Karpas-422 (cell line): ENCODE results near the gene MAG. TPM values are rescaled to one million over a fixed set of nuclear protein-coding genes. Genes with fewer than 3 reads are reported as not detected.
A peak's percentile ranks its signal among the peaks of the same experiment; 100 is the strongest.

Experiments
- DNase-seq: peaks from one replicate; pipeline ENCODE4 v3.0.0-alpha.2; 2015
- H2AFZ ChIP-seq: fragments of 200-600 bp; sonication (generic); 2 replicates; pipeline ENCODE4 v1.6.1; 2014; ENCODE audit warnings: antibody characterized with exemption, low read length, mixed read lengths
- H3K27ac ChIP-seq: fragments of 200-600 bp; sonication (generic); 2 replicates; pipeline ENCODE4 v1.5.1; 2014; ENCODE audit warnings: mild to moderate bottlenecking, low read length, moderate library complexity
- H3K27me3 ChIP-seq: fragments of 200-600 bp; sonication (generic); 2 replicates; pipeline ENCODE4 v1.6.1; 2014; ENCODE audit warnings: low read length, mixed read lengths
- H3K36me3 ChIP-seq: fragments of 200-600 bp; sonication (generic); 2 replicates; pipeline ENCODE4 v1.6.1; 2014; ENCODE audit warnings: low read length, mixed read lengths; ENCODE audit not compliant: insufficient read depth
- H3K4me1 ChIP-seq: fragments of 200-600 bp; sonication (generic); 2 replicates; pipeline ENCODE4 v1.6.1; 2014; ENCODE audit warnings: mild to moderate bottlenecking, low read length, mixed read lengths
- H3K4me2 ChIP-seq: fragments of 200-600 bp; sonication (generic); 2 replicates; pipeline ENCODE4 v1.6.1; 2014; ENCODE audit warnings: low read length, low read depth, mild to moderate bottlenecking; ENCODE audit not compliant: poor library complexity, severe bottlenecking
- H3K4me3 ChIP-seq: fragments of 200-600 bp; sonication (generic); 2 replicates; pipeline ENCODE4 v1.5.1; 2014; ENCODE audit warnings: mild to moderate bottlenecking, antibody characterized with exemption, low read length, mixed read lengths
- H3K79me2 ChIP-seq: fragments of 200-600 bp; sonication (generic); 2 replicates; pipeline ENCODE4 v1.6.1; 2014; ENCODE audit warnings: mild to moderate bottlenecking, low read length, mixed read lengths
- H3K9ac ChIP-seq: fragments of 200-600 bp; sonication (generic); 2 replicates; pipeline ENCODE4 v1.6.0; 2014; ENCODE audit warnings: low read length
- H3K9me2 ChIP-seq: fragments of 200-600 bp; sonication (generic), shearing (Covaris generic); replicated peaks from 2 replicates; pipeline ENCODE4 v1.6.0; 2014; ENCODE audit warnings: mild to moderate bottlenecking, low read length, moderate library complexity; ENCODE audit not compliant: insufficient read depth
- H3K9me3 ChIP-seq: fragments of 300-700, 200-600 bp; sonication (generic); 2 replicates; pipeline ENCODE4 v1.6.1; 2014; ENCODE audit warnings: low read length, mixed read lengths
- H4K20me1 ChIP-seq: fragments of 200-600 bp; sonication (generic); 2 replicates; pipeline ENCODE4 v1.6.1; 2014; ENCODE audit warnings: mild to moderate bottlenecking, antibody characterized with exemption, low read length, low read depth; ENCODE audit not compliant: insufficient read depth
- total RNA-seq: library from RNA; depleted of rRNA; stranded (reverse); fragments of >200 nt; shearing (Covaris generic); gene quantifications from 2 replicates; pipeline ENCODE4 v1.2.3, GENCODE V29; 2014; ENCODE audit warnings: low replicate concordance; rRNA removed

Gene MAG
- total RNA-seq, 1 experiment from 2014 or later: not detected

GRCh38 chr19:35363001-35363590 lies 71.1 kb downstream of the MAG start:
- Histone ChIP-seq H3K27me3 (no peaks in the 10 kb centered on the region), H3K9me2 (no peaks in the 10 kb centered on the region), H3K9ac (no peak overlapping the region), H2AFZ (no peak overlapping the region), H3K36me3 (no peaks in the 10 kb centered on the region), H3K4me1 (no peaks in the 10 kb centered on the region; the same call in 1 of the 2 replicates), H4K20me1 (no peaks in the 10 kb centered on the region), H3K4me2 (no peak overlapping the region), H3K9me3 (no peaks in the 10 kb centered on the region), H3K4me3 (no peak overlapping the region), H3K27ac (no peak overlapping the region), H3K79me2 (no peaks in the 10 kb centered on the region)
- peak; percentile 10 for DNase-seq

Other genes starting within 250 kb of the MAG start
- gene FXYD3, start 176.3 kb upstream of the MAG start, total RNA-seq: not detected in 2 replicates
- 0.22 TPM in 1 of 2 replicates, not detected in the other for gene LGI4, start 157.1 kb upstream of the MAG start, total RNA-seq
- not detected in 2 replicates for gene FXYD1, start 153.3 kb upstream of the MAG start, total RNA-seq
- not detected in 2 replicates for gene FXYD7, start 148.9 kb upstream of the MAG start, total RNA-seq
- gene FXYD5, start 137.4 kb upstream of the MAG start, total RNA-seq: 89.3 and 134 TPM in 2 replicates
- gene FAM187B, start 63.4 kb upstream of the MAG start, total RNA-seq: not detected in 2 replicates
- 0.63 and 1.2 TPM in 2 replicates for gene LSR, start 43.2 kb upstream of the MAG start, total RNA-seq
- gene USF2, start 23.2 kb upstream of the MAG start, total RNA-seq: 97.9 and 224 TPM in 2 replicates
- 0.45 TPM in 1 of 2 replicates, not detected in the other for gene HAMP, start 9.6 kb upstream of the MAG start, total RNA-seq
- gene CD22, start 37.0 kb downstream of the MAG start, total RNA-seq: 454 and 602 TPM in 2 replicates
- gene FFAR1, start 55.7 kb downstream of the MAG start, total RNA-seq: 0.34 and 2.0 TPM in 2 replicates
- gene FFAR3, start 66.3 kb downstream of the MAG start, total RNA-seq: not detected in 2 replicates
- not detected in 2 replicates for gene GPR42, start 78.9 kb downstream of the MAG start, total RNA-seq
- gene FFAR2, start 156.1 kb downstream of the MAG start, total RNA-seq: not detected in 2 replicates
- gene KRTDAP, start 198.3 kb downstream of the MAG start, total RNA-seq: not detected in 2 replicates
- gene DMKN, start 221.5 kb downstream of the MAG start, total RNA-seq: 5.0 and 9.3 TPM in 2 replicates
- gene SBSN, start 236.2 kb downstream of the MAG start, total RNA-seq: 0.25 TPM in 1 of 2 replicates, not detected in the other
- not detected in 2 replicates for gene GAPDHS, start 241.3 kb downstream of the MAG start, total RNA-seq